Hindlimb muscle (tissue), 1 donor: ENCODE measurements around the gene SDHAF3. TPM values are rescaled to one million over a fixed set of nuclear protein-coding genes. Genes with fewer than 3 reads are reported as not detected.
"Not testable (repeated sequence)": the region's sequence is repeated elsewhere in the genome, so short reads cannot be mapped to it uniquely, and the experiment has no call there.

Experiments
- DNase-seq: peaks from one replicate; pipeline ENCODE4 v3.0.0-alpha.2; 2013
- polyA plus RNA-seq: library from polyadenylated mRNA; unstranded; fragments of 120-200 nt; gene quantifications from one replicate; pipeline ENCODE4 v1.2.1, GENCODE V29; 2013; ENCODE audit not compliant: insufficient read length

Gene SDHAF3
- polyA plus RNA-seq, 1 donor = 25.4 TPM

- DNase-seq = no peak
Measured at GRCh38 chr7:97126483-97127171, 9.1 kb downstream of the SDHAF3 start.

- DNase-seq = no peak
Measured at GRCh38 chr7:97128736-97129135, 11.2 kb downstream of the SDHAF3 start.

- DNase-seq = no peak
Measured at GRCh38 chr7:97130417-97131139, 13.1 kb downstream of the SDHAF3 start.

- DNase-seq = no peak
Measured at GRCh38 chr7:97133159-97133558, 15.7 kb downstream of the SDHAF3 start.

GRCh38 chr7:97138830-97139229 lies 21.3 kb downstream of the SDHAF3 start:
- no peak for DNase-seq

- peak; percentile 7 for DNase-seq
Measured at GRCh38 chr7:97145068-97145467, 27.6 kb downstream of the SDHAF3 start.

GRCh38 chr7:97149843-97150242 lies 32.3 kb downstream of the SDHAF3 start:
- no peak for DNase-seq

- DNase-seq = no peak
Measured at GRCh38 chr7:97155897-97156418, 38.5 kb downstream of the SDHAF3 start.

GRCh38 chr7:97159984-97160383 lies 42.5 kb downstream of the SDHAF3 start:
- not testable (repeated sequence) for DNase-seq

- DNase-seq = not testable (repeated sequence)
Measured at GRCh38 chr7:97161609-97162008, 44.1 kb downstream of the SDHAF3 start.

GRCh38 chr7:97166308-97166707 lies 48.8 kb downstream of the SDHAF3 start:
- no peak for DNase-seq

- no peak for DNase-seq
Measured at GRCh38 chr7:97167176-97167575, 49.7 kb downstream of the SDHAF3 start.

- no peak for DNase-seq
Measured at GRCh38 chr7:97167749-97168148, 50.3 kb downstream of the SDHAF3 start.

GRCh38 chr7:97174303-97174702 lies 56.8 kb downstream of the SDHAF3 start:
- DNase-seq = no peak

- peak; percentile 34 for DNase-seq
Measured at GRCh38 chr7:97179454-97180104, 62.1 kb downstream of the SDHAF3 start.

- no peak for DNase-seq
Measured at GRCh38 chr7:97187067-97187466, 69.6 kb downstream of the SDHAF3 start.

GRCh38 chr7:97196174-97196573 lies 78.7 kb downstream of the SDHAF3 start:
- DNase-seq = not testable (repeated sequence)

GRCh38 chr7:97198596-97198995 lies 81.1 kb downstream of the SDHAF3 start:
- DNase-seq = no peak

- DNase-seq = no peak
Measured at GRCh38 chr7:97200018-97200417, 82.5 kb downstream of the SDHAF3 start.

GRCh38 chr7:97203957-97204356 lies 86.5 kb downstream of the SDHAF3 start:
- DNase-seq = no peak

- no peak for DNase-seq
Measured at GRCh38 chr7:97204821-97205220, 87.3 kb downstream of the SDHAF3 start.

- no peak for DNase-seq
Measured at GRCh38 chr7:97215556-97215955, 98.1 kb downstream of the SDHAF3 start.

- no peak for DNase-seq
Measured at GRCh38 chr7:97218767-97219166, 101.3 kb downstream of the SDHAF3 start.
